Osteoblast (primary cell): ENCODE measurements around the gene ARHGEF17. TPM values are rescaled to one million over a fixed set of nuclear protein-coding genes. Genes with fewer than 3 reads are reported as not detected.

Experiments
- DNase-seq: peaks from one replicate; pipeline ENCODE4 v3.0.0; 2011; ENCODE audit warnings: low spot score, mixed read lengths; ENCODE audit not compliant: insufficient read length; ENCODE audit errors: missing footprints
- H2AFZ ChIP-seq: 2 replicates; pipeline ENCODE4 v1.6.0; 2011; ENCODE audit warnings: mild to moderate bottlenecking, low read length
- H3K27ac ChIP-seq: 2 replicates; pipeline ENCODE4 v1.5.1; 2011; ENCODE audit warnings: mild to moderate bottlenecking, low read depth, low read length, moderate library complexity
- H3K27me3 ChIP-seq: 2 replicates; pipeline ENCODE4 v1.6.0; 2012; ENCODE audit warnings: mild to moderate bottlenecking, control low read depth, inconsistent platforms, low read length, moderate library complexity; ENCODE audit not compliant: insufficient read depth
- H3K36me3 ChIP-seq: 2 replicates; pipeline ENCODE4 v1.5.1; 2011; ENCODE audit warnings: mild to moderate bottlenecking, low read length, control low read depth, moderate library complexity; ENCODE audit not compliant: insufficient read depth
- H3K4me1 ChIP-seq: 2 replicates; pipeline ENCODE4 v1.5.1; 2011; ENCODE audit warnings: mild to moderate bottlenecking, low read length, control low read depth, moderate library complexity; ENCODE audit not compliant: insufficient read depth
- H3K4me2 ChIP-seq: 2 replicates; pipeline ENCODE4 v1.6.0; 2011; ENCODE audit warnings: mild to moderate bottlenecking, low read length; ENCODE audit not compliant: insufficient read depth
- H3K4me3 ChIP-seq: fragments of 200-600 bp; sonication (generic); 3 replicates; pipeline ENCODE4 v1.5.1; 2012; ENCODE audit warnings: mild to moderate bottlenecking, low read length, inconsistent platforms; ENCODE audit not compliant: insufficient read depth
- H3K79me2 ChIP-seq: 2 replicates; pipeline ENCODE4 v1.6.0; 2012; ENCODE audit warnings: mild to moderate bottlenecking, low read length, control low read depth, inconsistent platforms; ENCODE audit not compliant: insufficient read depth
- H3K9me3 ChIP-seq: 2 replicates; pipeline ENCODE4 v1.5.1; 2011; ENCODE audit warnings: low read depth, low read length, control low read depth
- H4K20me1 ChIP-seq: 2 replicates; pipeline ENCODE4 v1.6.0; 2012; ENCODE audit warnings: mild to moderate bottlenecking, low read length, control low read depth; ENCODE audit not compliant: insufficient read depth
- total RNA-seq: library from RNA; depleted of rRNA; stranded (reverse); fragments of >200 nt; gene quantifications from 2 replicates; pipeline ENCODE4 v1.2.3, GENCODE V29; 2012
- TF ChIP-seq, protein P1 (sequence below): IDR thresholded peaks from 2 replicates; pipeline ENCODE4 v1.5.1; 2011; ENCODE audit warnings: mild to moderate bottlenecking, low read depth, low read length, moderate library complexity; ENCODE audit errors: extremely low read depth

The ARHGEF17 gene
- total RNA-seq, 1 donor, result 67.0 TPM

DNA sequence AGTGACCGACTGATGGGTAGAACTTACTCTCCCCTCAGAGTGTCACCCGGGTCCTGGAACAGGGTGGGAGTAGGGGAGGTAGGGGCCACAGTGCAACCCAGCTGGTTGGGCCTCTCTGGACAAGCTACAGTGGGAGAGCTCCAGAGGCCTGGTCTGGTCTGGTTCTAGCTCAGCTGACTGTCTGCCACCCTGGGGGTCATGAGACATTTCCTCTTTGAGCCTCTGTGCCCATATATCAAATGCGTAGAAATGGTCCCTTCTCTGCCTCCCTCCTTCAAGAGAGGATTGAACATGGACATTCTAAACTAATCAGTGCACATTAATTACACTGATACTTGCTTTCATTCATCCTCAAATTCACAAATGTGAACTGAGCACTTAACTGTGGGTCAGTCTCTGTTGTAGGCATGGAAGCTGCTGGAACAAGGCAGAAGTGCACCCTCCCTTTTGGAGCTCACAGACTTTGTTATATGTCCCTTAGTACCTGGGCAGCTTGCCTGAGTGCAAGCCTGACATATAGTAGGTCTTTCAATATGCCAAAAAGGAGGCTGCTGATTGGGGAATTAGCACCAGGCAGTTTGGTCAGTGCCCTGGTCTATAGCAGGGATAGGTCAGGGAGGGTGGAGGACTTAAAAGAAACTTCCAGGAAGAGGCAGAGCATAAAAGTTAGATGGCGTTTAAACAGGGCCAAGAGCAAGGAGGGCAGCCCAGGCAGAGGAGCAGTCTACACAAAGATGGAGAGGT, 25.7 kb downstream of the ARHGEF17 start:
- Histone ChIP-seq H3K4me3 (no peak overlapping the region), H4K20me1 (peaks cover 88% of the 10 kb centered on the region), H3K27ac (peak overlapping the region; percentile 80), H3K9me3 (no peaks in the 10 kb centered on the region), H3K4me1 (peaks cover 64% of the 10 kb centered on the region), H3K36me3 (peaks cover 24% of the 10 kb centered on the region), H3K27me3 (no peaks in the 10 kb centered on the region), H3K4me2 (peak overlapping the region; percentile 59), H3K79me2 (peaks cover 97% of the 10 kb centered on the region), H2AFZ (no peak overlapping the region)
- TF ChIP-seq, protein P1, sequence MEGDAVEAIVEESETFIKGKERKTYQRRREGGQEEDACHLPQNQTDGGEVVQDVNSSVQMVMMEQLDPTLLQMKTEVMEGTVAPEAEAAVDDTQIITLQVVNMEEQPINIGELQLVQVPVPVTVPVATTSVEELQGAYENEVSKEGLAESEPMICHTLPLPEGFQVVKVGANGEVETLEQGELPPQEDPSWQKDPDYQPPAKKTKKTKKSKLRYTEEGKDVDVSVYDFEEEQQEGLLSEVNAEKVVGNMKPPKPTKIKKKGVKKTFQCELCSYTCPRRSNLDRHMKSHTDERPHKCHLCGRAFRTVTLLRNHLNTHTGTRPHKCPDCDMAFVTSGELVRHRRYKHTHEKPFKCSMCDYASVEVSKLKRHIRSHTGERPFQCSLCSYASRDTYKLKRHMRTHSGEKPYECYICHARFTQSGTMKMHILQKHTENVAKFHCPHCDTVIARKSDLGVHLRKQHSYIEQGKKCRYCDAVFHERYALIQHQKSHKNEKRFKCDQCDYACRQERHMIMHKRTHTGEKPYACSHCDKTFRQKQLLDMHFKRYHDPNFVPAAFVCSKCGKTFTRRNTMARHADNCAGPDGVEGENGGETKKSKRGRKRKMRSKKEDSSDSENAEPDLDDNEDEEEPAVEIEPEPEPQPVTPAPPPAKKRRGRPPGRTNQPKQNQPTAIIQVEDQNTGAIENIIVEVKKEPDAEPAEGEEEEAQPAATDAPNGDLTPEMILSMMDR, result no peak
- peak; percentile 82 for DNase-seq

DNA sequence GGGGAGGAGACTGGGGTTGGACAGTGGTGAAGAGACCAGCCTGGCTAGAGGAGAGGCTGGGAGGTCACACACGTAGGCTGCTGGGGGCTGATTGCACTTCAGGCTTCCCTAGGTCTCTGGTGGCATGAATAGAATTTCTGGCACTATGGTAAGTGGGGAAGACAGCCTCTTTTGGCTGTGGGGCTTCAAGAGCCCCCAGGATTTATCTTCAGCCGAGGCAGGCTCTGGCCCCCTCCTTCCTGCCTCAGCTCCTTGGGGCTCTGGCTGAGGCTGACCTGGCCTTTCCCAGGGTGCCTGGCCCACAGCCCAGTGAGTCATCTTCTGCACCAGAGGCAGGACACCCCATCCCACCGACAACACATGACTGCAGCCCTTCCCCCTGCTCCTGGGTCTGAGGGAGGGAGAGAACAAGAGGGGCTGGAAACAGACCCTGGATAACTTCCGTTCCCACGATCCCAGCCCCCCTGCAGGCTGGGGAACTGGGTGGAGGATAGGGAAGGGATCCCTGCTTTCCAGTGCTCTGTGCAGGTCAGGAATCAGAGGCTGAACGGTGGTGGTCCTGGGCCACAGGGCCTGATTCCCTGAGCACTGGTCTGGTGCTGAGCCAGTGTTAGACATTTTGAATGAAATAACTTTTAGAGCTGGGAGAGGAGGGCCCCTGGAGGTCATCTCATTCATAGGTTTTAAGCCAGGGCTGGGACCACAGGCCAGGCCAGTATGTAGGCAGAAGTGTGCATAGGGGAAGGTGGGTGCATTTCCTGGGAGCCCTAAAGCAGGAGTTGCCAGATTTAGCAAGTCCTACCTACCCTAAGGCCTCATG, 26.5 kb downstream of the ARHGEF17 start:
- peak overlapping the region; percentile 59 for H3K4me2 ChIP-seq
- TF ChIP-seq, protein P1, result no peak
- peaks cover 63% of the 10 kb centered on the region for H3K4me1 ChIP-seq
- H3K27ac ChIP-seq, result peak overlapping the region; percentile 80
- peak overlapping the region; percentile 31 for H3K4me3 ChIP-seq
- no peak overlapping the region for H2AFZ ChIP-seq
- no peaks in the 10 kb centered on the region for H3K27me3 ChIP-seq
- H4K20me1 ChIP-seq, result peaks cover 96% of the 10 kb centered on the region
- H3K79me2 ChIP-seq, result peaks cover 99% of the 10 kb centered on the region
- H3K9me3 ChIP-seq, result no peaks in the 10 kb centered on the region
- DNase-seq, result peak; percentile 91
- peaks cover 24% of the 10 kb centered on the region for H3K36me3 ChIP-seq

DNA sequence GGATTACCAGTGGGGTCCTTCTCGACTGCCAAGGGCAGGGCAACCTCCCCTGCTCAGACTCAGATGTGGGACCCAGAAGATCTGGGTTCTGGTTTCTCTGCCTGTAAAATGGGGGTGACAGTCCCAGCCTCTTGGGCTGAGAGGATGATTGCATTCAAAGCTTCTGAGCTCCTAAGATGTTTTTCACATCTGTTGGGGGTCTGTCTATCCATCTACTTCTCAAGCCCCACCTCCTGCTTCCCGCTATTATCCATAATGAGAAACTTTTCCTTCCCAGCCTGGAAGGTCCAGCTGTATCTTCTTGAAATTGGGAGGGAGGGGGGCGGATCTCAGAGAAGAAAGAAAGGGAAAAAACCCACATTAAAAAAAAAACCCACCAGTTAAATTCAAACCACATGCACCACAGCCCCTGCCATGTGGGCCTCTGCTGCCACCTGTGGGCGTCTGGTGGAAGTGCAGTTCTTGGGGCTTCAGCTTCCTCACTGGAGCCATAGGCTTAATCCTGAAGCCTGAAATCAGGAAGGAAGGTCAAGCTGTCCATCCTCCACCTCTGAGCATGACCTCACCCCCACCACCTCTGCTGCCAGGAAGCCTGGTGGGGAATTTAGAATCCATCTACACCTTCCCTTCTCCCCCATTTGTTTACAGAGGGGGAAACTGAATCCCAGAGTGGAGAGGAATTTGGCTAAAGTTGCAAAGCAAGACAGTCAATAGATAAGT, 27.3 kb downstream of the ARHGEF17 start:
- peaks cover 97% of the 10 kb centered on the region for H4K20me1 ChIP-seq
- H3K79me2 ChIP-seq, result peaks cover 99% of the 10 kb centered on the region
- H3K4me1 ChIP-seq, result peaks cover 58% of the 10 kb centered on the region
- no peak overlapping the region for H3K4me3 ChIP-seq
- peak overlapping the region; percentile 80 for H3K27ac ChIP-seq
- peaks cover 24% of the 10 kb centered on the region for H3K36me3 ChIP-seq
- H2AFZ ChIP-seq, result no peak overlapping the region
- H3K4me2 ChIP-seq, result peak overlapping the region; percentile 59
- H3K9me3 ChIP-seq, result no peaks in the 10 kb centered on the region
- DNase-seq, result peak; percentile 95
- TF ChIP-seq, protein P1, result peak; percentile 99
- no peaks in the 10 kb centered on the region for H3K27me3 ChIP-seq
